Activated CD8-positive, alpha-beta memory T cell treated with anti-CD3 and anti-CD28 coated beads for 4 hours (primary cell): ENCODE results near the gene CYP2W1.
"Not testable (repeated sequence)": the region's sequence is repeated elsewhere in the genome, so short reads cannot be mapped to it uniquely, and the experiment has no call there.

Source experiments
- DNase-seq, 2 donors: peaks; one replicate each; pipeline ENCODE4 v3.0.0-alpha.2; 2020; ENCODE audit warnings: low read depth in 2 of 2

CYP2W1 gene

GRCh38 chr7:997404-998395 is 14.7 kb downstream of the CYP2W1 start:
- DNase-seq, result no peak

GRCh38 chr7:999149-999879 is 16.3 kb downstream of the CYP2W1 start:
- DNase-seq, result no peak

GRCh38 chr7:999941-1000935 is 17.3 kb downstream of the CYP2W1 start:
- DNase-seq, result no peak

- DNase-seq, result not testable (repeated sequence)
These were observed 18.2 kb downstream of the CYP2W1 start for GRCh38 chr7:1001069-1001770.

GRCh38 chr7:1002026-1002425 is 19.0 kb downstream of the CYP2W1 start:
- not testable (repeated sequence) for DNase-seq

GRCh38 chr7:1002445-1002844 is 19.5 kb downstream of the CYP2W1 start:
- DNase-seq, result not testable (repeated sequence)

GRCh38 chr7:1004018-1004852 is 21.3 kb downstream of the CYP2W1 start:
- no peak for DNase-seq

- DNase-seq, result no peak
These were observed 22.3 kb downstream of the CYP2W1 start for GRCh38 chr7:1005303-1005702.

GRCh38 chr7:1007901-1008300 is 24.9 kb downstream of the CYP2W1 start:
- no peak for DNase-seq

- no peak for DNase-seq
These were observed 25.9 kb downstream of the CYP2W1 start for GRCh38 chr7:1008733-1009363.

- no peak for DNase-seq
These were observed 26.8 kb downstream of the CYP2W1 start for GRCh38 chr7:1009747-1010146.

GRCh38 chr7:1010226-1010625 is 27.2 kb downstream of the CYP2W1 start:
- DNase-seq, result no peak

- no peak for DNase-seq
These were observed 28.5 kb downstream of the CYP2W1 start for GRCh38 chr7:1011297-1012003.

- DNase-seq, result no peak
These were observed 29.2 kb downstream of the CYP2W1 start for GRCh38 chr7:1012004-1012715.

- no peak for DNase-seq
These were observed 29.7 kb downstream of the CYP2W1 start for GRCh38 chr7:1012716-1013095.

GRCh38 chr7:1013581-1013980 is 30.6 kb downstream of the CYP2W1 start:
- no peak for DNase-seq

GRCh38 chr7:1014681-1015080 is 31.7 kb downstream of the CYP2W1 start:
- no peak for DNase-seq
